OCI-LY7 (cell line): ENCODE measurements around the gene ZNF726.

ENCODE experiments used
- CTCF ChIP-seq: fragments of 200-600 bp; sonication (generic); conservative IDR thresholded peaks from 2 replicates; pipeline ENCODE4 v1.5.1; 2014; ENCODE audit warnings: mild to moderate bottlenecking, antibody characterized with exemption, low read length, moderate library complexity, mixed read lengths
- EZH2phosphoT487 ChIP-seq: fragments of 200-600 bp; sonication (generic); IDR thresholded peaks from 2 replicates; pipeline ENCODE4 v1.6.1; 2018; ENCODE audit warnings: low read depth, borderline replicate concordance, mild to moderate bottlenecking, mixed run types, antibody characterized with exemption, low read length, moderate library complexity, mixed read lengths

- TF ChIP-seq CTCF (no peak), EZH2phosphoT487 (no peak)
These were observed 755 bp upstream of the ZNF726 start for GRCh38 chr19:23913931-23914330.
